ENCODE results near the gene MUC6.

MUC6 gene

GRCh38 chr11:1038361-1038760 lies 1.8 kb upstream of the MUC6 start:
- no peak overlapping the region for H3K27ac Mint-ChIP-seq
- peaks cover 5% of the 10 kb centered on the region for H3K4me1 Mint-ChIP-seq
- no peaks in the 10 kb centered on the region for H3K27me3 Mint-ChIP-seq (ENCODE audit: low read depth, poor library complexity)
- TF ChIP-seq CTCF (IDR thresholded peaks at IDR 0.05), result no peak
- H3K36me3 Mint-ChIP-seq (ENCODE audit: low read depth), result no peaks in the 10 kb centered on the region
- no peak overlapping the region for H3K4me3 Mint-ChIP-seq
- DNase-seq, result no peak
- no peaks in the 10 kb centered on the region for H3K9me3 Mint-ChIP-seq

GRCh38 chr11:1037506-1038055 lies 1.1 kb upstream of the MUC6 start:
- Mint-ChIP-seq H3K9me3 (no peaks in the 10 kb centered on the region), H3K27ac (no peak overlapping the region), H3K27me3 (ENCODE audit: low read depth, poor library complexity) (no peaks in the 10 kb centered on the region), H3K4me3 (no peak overlapping the region), H3K36me3 (ENCODE audit: low read depth) (no peaks in the 10 kb centered on the region), H3K4me1 (peaks cover 7% of the 10 kb centered on the region)
- no peak for TF ChIP-seq CTCF (IDR thresholded peaks at IDR 0.05)
- no peak for DNase-seq

- Mint-ChIP-seq H3K27ac (no peak overlapping the region), H3K4me3 (no peak overlapping the region), H3K36me3 (ENCODE audit: low read depth) (no peaks in the 10 kb centered on the region), H3K27me3 (ENCODE audit: low read depth, poor library complexity) (no peaks in the 10 kb centered on the region), H3K9me3 (no peaks in the 10 kb centered on the region), H3K4me1 (peaks cover 12% of the 10 kb centered on the region)
- TF ChIP-seq CTCF (IDR thresholded peaks at IDR 0.05), result no peak
- no peak for DNase-seq
Observed at GRCh38 chr11:1036931-1037330, 413 bp upstream of the MUC6 start.

- TF ChIP-seq CTCF (IDR thresholded peaks at IDR 0.05), result no peak
- H3K36me3 Mint-ChIP-seq (ENCODE audit: low read depth), result no peaks in the 10 kb centered on the region
- no peak overlapping the region for H3K27ac Mint-ChIP-seq
- no peak overlapping the region for H3K4me3 Mint-ChIP-seq
- no peaks in the 10 kb centered on the region for H3K9me3 Mint-ChIP-seq
- peaks cover 12% of the 10 kb centered on the region for H3K4me1 Mint-ChIP-seq
- no peak for DNase-seq
- no peaks in the 10 kb centered on the region for H3K27me3 Mint-ChIP-seq (ENCODE audit: low read depth, poor library complexity)
Observed at GRCh38 chr11:1035577-1036283, 788 bp downstream of the MUC6 start.

GRCh38 chr11:1034456-1035295 lies 1.8 kb downstream of the MUC6 start:
- DNase-seq, result no peak
- no peak overlapping the region for H3K4me3 Mint-ChIP-seq
- no peaks in the 10 kb centered on the region for H3K36me3 Mint-ChIP-seq (ENCODE audit: low read depth)
- TF ChIP-seq CTCF (IDR thresholded peaks at IDR 0.05), result no peak
- no peaks in the 10 kb centered on the region for H3K9me3 Mint-ChIP-seq
- no peaks in the 10 kb centered on the region for H3K27me3 Mint-ChIP-seq (ENCODE audit: low read depth, poor library complexity)
- H3K4me1 Mint-ChIP-seq, result peaks cover 12% of the 10 kb centered on the region
- H3K27ac Mint-ChIP-seq, result no peak overlapping the region
